ENCODE results near the gene PDGFB. TPM values are rescaled to one million over a fixed set of nuclear protein-coding genes. Genes with fewer than 3 reads are reported as not detected.

The PDGFB gene
- total RNA-seq, 2 experiments from 2014 or later = 0.45 to 0.69 TPM

DNA sequence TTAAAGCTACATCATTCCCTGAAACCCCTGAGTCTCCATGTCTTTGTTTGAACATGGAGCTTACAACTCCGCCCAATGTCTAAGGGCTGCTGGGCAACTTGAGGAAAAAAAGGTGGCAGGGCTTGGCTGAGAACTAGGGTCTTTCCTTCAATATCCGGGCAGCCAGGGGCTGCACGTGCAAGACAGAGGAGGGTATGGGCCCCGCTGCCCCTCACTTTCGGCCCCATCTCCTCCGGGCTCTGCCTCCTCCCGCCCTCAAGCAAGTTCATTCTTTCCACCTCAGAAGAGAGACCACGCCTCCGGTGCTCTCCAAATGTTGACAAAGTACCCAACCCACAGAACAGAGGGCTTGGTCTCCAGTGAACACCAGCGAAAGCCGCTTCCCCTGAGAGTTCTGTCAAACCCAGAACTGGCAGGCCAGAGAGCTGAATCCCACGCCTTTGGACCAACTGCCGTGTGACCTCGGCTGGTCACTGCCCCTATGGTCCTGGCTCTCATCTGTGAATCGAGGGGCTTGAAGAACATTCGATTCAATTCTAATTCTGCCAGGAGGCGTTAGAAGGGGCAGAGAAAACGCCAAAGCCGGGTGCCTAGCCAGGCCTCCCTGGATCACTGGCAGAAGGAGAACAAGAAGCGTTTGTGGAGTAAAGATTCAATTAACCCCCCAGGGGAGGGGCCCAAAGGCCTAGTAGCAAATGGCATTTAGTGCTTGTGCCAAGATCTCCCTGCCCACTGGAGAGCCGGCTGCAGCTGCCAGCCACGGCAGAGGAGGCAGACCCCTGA, 7.3 kb downstream of the PDGFB start:
- DNase-seq = peak in 3 of 14 experiments; percentile 37 to 49 (median 47)
- ChIA-PET POLR2A (interaction anchor here (1.3 to 8.8 kb wide), 4 partner anchors 11 to 82 kb away, joined by 5 to 96 read pairs (median 14); partner anchors contain the start of gene RPL3), CTCF (interaction anchor here (0.6 kb wide), 1 partner anchor 417 kb away, joined by 3 read pairs; no protein-coding TSS in a partner anchor)
- H3K27me3 Mint-ChIP-seq = peaks cover 37% of the 10 kb centered on the region
- H3K36me3 Mint-ChIP-seq (ENCODE audit: low read depth) = peaks cover 12% of the 10 kb centered on the region
- TF ChIP-seq CTCF (IDR thresholded peaks at IDR 0.05) = no peak
- Histone ChIP-seq H3K36me3 (ENCODE audit: insufficient read depth, low read length) (peaks cover 21% of the 10 kb centered on the region), H3K4me3 (ENCODE audit: low read length) (no peak overlapping the region), H3K27ac (ENCODE audit: low read depth in 1 of 2, low read length in 2 of 2) (no peak overlapping the region), H3K4me1 (ENCODE audit: insufficient read depth, low read length) (peaks cover 83% of the 10 kb centered on the region), H3K9me3 (ENCODE audit: control insufficient read depth in 1 of 2, insufficient read depth in 1 of 2, low read length in 2 of 2) (peaks cover 0 to 3% of the 10 kb centered on the region in 2 experiments), H3K27me3 (ENCODE audit: control insufficient read depth in 1 of 2, insufficient read depth in 2 of 2, low read length in 2 of 2) (peaks cover 24 to 28% of the 10 kb centered on the region in 2 experiments)
- peaks cover 79% of the 10 kb centered on the region for H3K4me1 Mint-ChIP-seq (ENCODE audit: low read depth)
- no peaks in the 10 kb centered on the region for H3K9me3 Mint-ChIP-seq
- peak overlapping the region; percentile 56 for H3K4me3 Mint-ChIP-seq
- no peak for ATAC-seq (ENCODE audit: poor library complexity)
- H3K27ac Mint-ChIP-seq = peak overlapping the region; percentile 47
- intact Hi-C loops (cut with DNase I, micrococcal nuclease) = no loop called here

- peak; percentile 9 for ATAC-seq (ENCODE audit: poor library complexity)
- peaks cover 0 to 3% of the 10 kb centered on the region in 2 experiments for H3K9me3 ChIP-seq (ENCODE audit: control insufficient read depth in 1 of 2, insufficient read depth in 1 of 2, low read length in 2 of 2)
- peak overlapping the region; percentile 83 for H3K4me3 Mint-ChIP-seq
- peak overlapping the region; percentile 12 for H3K4me3 ChIP-seq (ENCODE audit: low read length)
- no peak overlapping the region for H3K27ac ChIP-seq (ENCODE audit: low read depth in 1 of 2, low read length in 2 of 2)
- peak in 11 of 14 experiments; percentile 25 to 82 (median 38) for DNase-seq
- no peak for TF ChIP-seq CTCF (IDR thresholded peaks at IDR 0.05)
- ChIA-PET CTCF (interaction anchor here (0.6 kb wide), 1 partner anchor 416 kb away, joined by 3 read pairs; no protein-coding TSS in a partner anchor), POLR2A (interaction anchor here (0.7 to 2.5 kb wide), 4 partner anchors 12 to 82 kb away, joined by 3 to 21 read pairs (median 6); partner anchors contain the start of gene RPL3)
- no peaks in the 10 kb centered on the region for H3K9me3 Mint-ChIP-seq
- peaks cover 80% of the 10 kb centered on the region for H3K4me1 ChIP-seq (ENCODE audit: insufficient read depth, low read length)
- peaks cover 27% of the 10 kb centered on the region for H3K36me3 ChIP-seq (ENCODE audit: insufficient read depth, low read length)
- peaks cover 37% of the 10 kb centered on the region for H3K27me3 Mint-ChIP-seq
- intact Hi-C loops (cut with DNase I, micrococcal nuclease) = no loop called here
- H3K36me3 Mint-ChIP-seq (ENCODE audit: low read depth) = peaks cover 13% of the 10 kb centered on the region
- H3K27me3 ChIP-seq (ENCODE audit: control insufficient read depth in 1 of 2, insufficient read depth in 2 of 2, low read length in 2 of 2) = peaks cover 24 to 28% of the 10 kb centered on the region in 2 experiments
- H3K4me1 Mint-ChIP-seq (ENCODE audit: low read depth) = peaks cover 76% of the 10 kb centered on the region
- H3K27ac Mint-ChIP-seq = peak overlapping the region; percentile 6
These were observed 8.2 kb downstream of the PDGFB start for GRCh38 chr22:39236321-39237317.

Measured in CD4-positive, alpha-beta T cell (primary cell).